HCT116 (cell line): ENCODE results near the gene ANGPTL1. TPM values are rescaled to one million over a fixed set of nuclear protein-coding genes. Genes with fewer than 3 reads are reported as not detected.

Experiments used
- ATAC-seq: fragments of 200-7000 bp; cut with Tn5 transposase; 2 replicates; pipeline ENCODE4 v1.9.1; 2020; ENCODE audit warnings: mild to moderate bottlenecking, moderate library complexity
- BruUV-seq: library from RNA; stranded (reverse); fragments of 400-500 nt; replicated peaks from 2 replicates; lab custom pipeline; 2021; lab: Mats Ljungman, UMichigan
- CTCF ChIA-PET: fragments of 300-600 bp; sonication (Branson Sonifier 250); formaldehyde crosslinking; loops from one replicate; lab custom pipeline; 2021; ENCODE audit warnings: antibody characterized with exemption; lab: Charles Lee
- POLR2A ChIA-PET: fragments of 300-600, 350-600 bp; sonication (Branson Sonifier 250); formaldehyde crosslinking; loops from one replicate; lab custom pipeline; 2021; ENCODE audit warnings: antibody characterized with exemption; lab: Charles Lee
- RAD21 ChIA-PET, 2 experiments: fragments of 300-600 bp; sonication (Branson Sonifier 250); formaldehyde crosslinking; loops; one replicate each; lab custom pipeline; 2023; ENCODE audit warnings: low total read pairs in 2 of 2; ENCODE audit not compliant: uncharacterized antibody in 2 of 2, unreplicated experiment in 2 of 2, low non-redundant PET in 1 of 2; lab: Charles Lee
- DNase-seq: peaks from one replicate; pipeline ENCODE4 v3.0.0-alpha.2; 2010; ENCODE audit warnings: low read depth, low spot score
- H2AFZ ChIP-seq: fragments of 200-600 bp; shearing (Covaris generic), sonication (generic); 2 replicates; pipeline ENCODE4 v1.6.1; 2017; ENCODE audit warnings: low read depth, mixed run types, mixed read lengths, antibody characterized with exemption, low read length; ENCODE audit not compliant: poor library complexity, severe bottlenecking
- H3K27ac ChIP-seq: 2 replicates; pipeline ENCODE4 v1.5.1; 2012; ENCODE audit warnings: low read depth, low read length
- H3K27me3 ChIP-seq: fragments of 200-600 bp; sonication (generic); 2 replicates; pipeline ENCODE4 v1.6.1; 2016; ENCODE audit warnings: mixed run types, low read length, mixed read lengths; ENCODE audit not compliant: insufficient read depth
- H3K36me3 ChIP-seq, 2 experiments: fragments of 200-500 bp in 1 of 2; fragments of 200-600 bp in 1 of 2; sonication (Bioruptor generic) in 1 of 2; sonication (generic) in 1 of 2; 2 replicates each; pipeline versions ENCODE4 v1.5.1 to v1.6.1; 2014 to 2016; ENCODE audit warnings: low read length in 2 of 2, inconsistent platforms in 1 of 2, mixed read lengths in 1 of 2, mixed run types in 1 of 2; ENCODE audit not compliant: insufficient read depth in 2 of 2, control insufficient read depth in 1 of 2
- H3K4me1 ChIP-seq, 2 experiments: fragments of 200-600 bp in 1 of 2; sonication (generic) in 1 of 2; 2 replicates each; pipeline versions ENCODE4 v1.5.1 to v1.6.1; 2012 to 2017; ENCODE audit warnings: low read length in 2 of 2, inconsistent platforms in 1 of 2, mild to moderate bottlenecking in 1 of 2, mixed read lengths in 1 of 2, mixed run types in 1 of 2, moderate library complexity in 1 of 2; ENCODE audit not compliant: insufficient read depth in 2 of 2, control insufficient read depth in 1 of 2
- H3K4me2 ChIP-seq: fragments of 200-600 bp; sonication (generic); 2 replicates; pipeline ENCODE4 v1.6.1; 2017; ENCODE audit warnings: mixed run types, low read length, mixed read lengths
- H3K4me3 ChIP-seq, 2 experiments: fragments of 200-600 bp in 1 of 2; sonication (generic) in 1 of 2; replicated peaks in 1 of 2; 2 replicates each; pipeline ENCODE4 v1.5.1; 2011 to 2016; ENCODE audit warnings: low read length in 2 of 2, control low read depth in 1 of 2, low read depth in 1 of 2, mild to moderate bottlenecking in 1 of 2, mixed read lengths in 1 of 2, mixed run types in 1 of 2
- H3K79me2 ChIP-seq: fragments of 200-600 bp; sonication (generic); 2 replicates; pipeline ENCODE4 v1.6.1; 2017; ENCODE audit warnings: mild to moderate bottlenecking, mixed run types, low read length, moderate library complexity, mixed read lengths; ENCODE audit not compliant: insufficient read depth
- H3K9ac ChIP-seq: fragments of 200-600 bp; sonication (generic); 2 replicates; pipeline ENCODE4 v1.6.1; 2016; ENCODE audit warnings: low read length, mixed read lengths
- H3K9me2 ChIP-seq: fragments of 200-600 bp; sonication (generic), shearing (Covaris generic); 2 replicates; pipeline ENCODE4 v1.6.1; 2017; ENCODE audit warnings: mixed run types, mild to moderate bottlenecking, moderate library complexity; ENCODE audit not compliant: insufficient read depth
- H3K9me3 ChIP-seq, 2 experiments: fragments of 200-500 bp in 1 of 2; fragments of 200-600 bp in 1 of 2; sonication (Bioruptor generic) in 1 of 2; sonication (generic) in 1 of 2; 2 replicates each; pipeline ENCODE4 v1.6.1; 2014 to 2017; ENCODE audit warnings: low read length in 2 of 2, mixed read lengths in 2 of 2, inconsistent platforms in 1 of 2, low read depth in 1 of 2, mild to moderate bottlenecking in 1 of 2, mixed run types in 1 of 2, moderate library complexity in 1 of 2; ENCODE audit not compliant: control insufficient read depth in 1 of 2, insufficient read depth in 1 of 2
- H4K20me1 ChIP-seq: fragments of 200-600 bp; sonication (generic), shearing (Covaris generic); 2 replicates; pipeline ENCODE4 v1.6.1; 2017; ENCODE audit warnings: mixed run types, mild to moderate bottlenecking, moderate library complexity; ENCODE audit not compliant: insufficient read depth
- CEBPB ChIP-seq: IDR thresholded peaks from 2 replicates; pipeline ENCODE4 v1.6.1; 2012; ENCODE audit warnings: low read depth
- CTCF ChIP-seq, 3 experiments: fragments of 200-600 bp in 1 of 3; sonication (generic) in 1 of 3; IDR thresholded peaks in 2 of 3; conservative IDR thresholded peaks in 1 of 3; 2 replicates each; pipeline ENCODE4 v1.5.1; 2012 to 2017; ENCODE audit warnings: low read depth in 2 of 3, low read length in 2 of 3, antibody characterized with exemption in 1 of 3, borderline replicate concordance in 1 of 3, control low read depth in 1 of 3, mild to moderate bottlenecking in 1 of 3, mixed read lengths in 1 of 3, mixed run types in 1 of 3, moderate library complexity in 1 of 3; ENCODE audit not compliant: insufficient read depth in 1 of 3
- ZBTB33 ChIP-seq: IDR thresholded peaks from 2 replicates; pipeline ENCODE4 v1.6.1; 2011; ENCODE audit warnings: mild to moderate bottlenecking, low read length, moderate library complexity; ENCODE audit not compliant: insufficient replicate concordance; ENCODE audit errors: extremely low read depth
- intact Hi-C: fragments of 100-400 bp; cut with micrococcal nuclease; formaldehyde crosslinking; loops from 2 replicates; pipeline ENCODE4 v1.10.0; 2022
- total RNA-seq: library from RNA; stranded (reverse); gene quantifications from one replicate; pipeline ENCODE4 v1.2.1, GENCODE V29; 2021; ENCODE audit not compliant: unreplicated experiment

Gene ANGPTL1
- total RNA-seq, 1 experiment from 2014 or later = 0.34 TPM

- Histone ChIP-seq H3K4me1 (peaks cover 0 to 3% of the 10 kb centered on the region in 2 experiments; a peak in 1 of 4 replicates), H3K79me2 (no peaks in the 10 kb centered on the region), H3K27me3 (no peaks in the 10 kb centered on the region), H3K27ac (no peak overlapping the region), H3K4me3 (no peak overlapping the region), H3K9me3 (no peaks in the 10 kb centered on the region), H3K36me3 (no peaks in the 10 kb centered on the region), H3K9ac (no peak overlapping the region), H3K9me2 (no peaks in the 10 kb centered on the region), H4K20me1 (no peaks in the 10 kb centered on the region), H3K4me2 (no peak overlapping the region), H2AFZ (no peak overlapping the region)
- POLR2A ChIA-PET = no interaction called here
- RAD21 ChIA-PET = no interaction called here
- no peak for TF ChIP-seq CEBPB
- TF ChIP-seq CTCF (IDR thresholded peaks at IDR 0.05 in 2 of 3, conservative IDR thresholded peaks at IDR 0.05 in 1 of 3; ENCODE audit: borderline replicate concordance in 1 of 3, insufficient read depth in 1 of 3, low read depth in 2 of 3, low read length in 2 of 3) = no peak
- ATAC-seq = no peak
- intact Hi-C loops = no loop called here
- no TSS peak for BruUV-seq
- CTCF ChIA-PET = no interaction called here
- DNase-seq = no peak
Observed at GRCh38 chr1:178871551-178872320, 859 bp upstream of the ANGPTL1 start.

- H3K79me2 ChIP-seq = no peaks in the 10 kb centered on the region
- no TSS peak for BruUV-seq
- no peak overlapping the region for H2AFZ ChIP-seq
- no peak overlapping the region for H3K27ac ChIP-seq
- DNase-seq (no peak), ATAC-seq (no peak)
- RAD21 ChIA-PET = no interaction called here
- H3K36me3 ChIP-seq = no peaks in the 10 kb centered on the region
- no peak overlapping the region for H3K4me2 ChIP-seq
- no peaks in the 10 kb centered on the region for H3K9me3 ChIP-seq
- H3K27me3 ChIP-seq = no peaks in the 10 kb centered on the region
- no peaks in the 10 kb centered on the region for H3K9me2 ChIP-seq
- POLR2A ChIA-PET = no interaction called here
- H3K4me1 ChIP-seq = peaks cover 0 to 3% of the 10 kb centered on the region in 2 experiments; a peak in 1 of 4 replicates
- no peak for TF ChIP-seq ZBTB33
- TF ChIP-seq CTCF (IDR thresholded peaks at IDR 0.05 in 2 of 3, conservative IDR thresholded peaks at IDR 0.05 in 1 of 3; ENCODE audit: borderline replicate concordance in 1 of 3, insufficient read depth in 1 of 3, low read depth in 2 of 3, low read length in 2 of 3) = no peak
- CTCF ChIA-PET = no interaction called here
- H3K4me3 ChIP-seq = no peak overlapping the region
- no peaks in the 10 kb centered on the region for H4K20me1 ChIP-seq
- intact Hi-C loops = no loop called here
- no peak overlapping the region for H3K9ac ChIP-seq
Observed at GRCh38 chr1:178870221-178870620, 656 bp downstream of the ANGPTL1 start.
